Measurements from ENCODE around the gene DUSP6.
A peak's percentile ranks its signal among the peaks of the same experiment; 100 is the strongest.

Gene DUSP6

GRCh38 chr12:89316705-89317139, 35.6 kb downstream of the DUSP6 start:
- no peaks in the 10 kb centered on the region for H3K4me1 ChIP-seq
- no peaks in the 10 kb centered on the region for H3K27me3 ChIP-seq (ENCODE audit: control insufficient read depth, insufficient read depth, low read length)
- H3K9ac ChIP-seq = no peak overlapping the region
- no peak overlapping the region for H3K4me2 ChIP-seq (ENCODE audit: low read length)
- H3K27ac ChIP-seq = no peak overlapping the region
- H3K79me2 ChIP-seq = no peaks in the 10 kb centered on the region
- no peaks in the 10 kb centered on the region for H3K36me3 ChIP-seq (ENCODE audit: control insufficient read depth, insufficient read depth, low read length)
- H2AFZ ChIP-seq = peak overlapping the region; percentile 65
- H3K4me3 ChIP-seq (ENCODE audit: low read depth, low read length) = no peak overlapping the region
- TF ChIP-seq, protein P1, sequence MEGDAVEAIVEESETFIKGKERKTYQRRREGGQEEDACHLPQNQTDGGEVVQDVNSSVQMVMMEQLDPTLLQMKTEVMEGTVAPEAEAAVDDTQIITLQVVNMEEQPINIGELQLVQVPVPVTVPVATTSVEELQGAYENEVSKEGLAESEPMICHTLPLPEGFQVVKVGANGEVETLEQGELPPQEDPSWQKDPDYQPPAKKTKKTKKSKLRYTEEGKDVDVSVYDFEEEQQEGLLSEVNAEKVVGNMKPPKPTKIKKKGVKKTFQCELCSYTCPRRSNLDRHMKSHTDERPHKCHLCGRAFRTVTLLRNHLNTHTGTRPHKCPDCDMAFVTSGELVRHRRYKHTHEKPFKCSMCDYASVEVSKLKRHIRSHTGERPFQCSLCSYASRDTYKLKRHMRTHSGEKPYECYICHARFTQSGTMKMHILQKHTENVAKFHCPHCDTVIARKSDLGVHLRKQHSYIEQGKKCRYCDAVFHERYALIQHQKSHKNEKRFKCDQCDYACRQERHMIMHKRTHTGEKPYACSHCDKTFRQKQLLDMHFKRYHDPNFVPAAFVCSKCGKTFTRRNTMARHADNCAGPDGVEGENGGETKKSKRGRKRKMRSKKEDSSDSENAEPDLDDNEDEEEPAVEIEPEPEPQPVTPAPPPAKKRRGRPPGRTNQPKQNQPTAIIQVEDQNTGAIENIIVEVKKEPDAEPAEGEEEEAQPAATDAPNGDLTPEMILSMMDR (IDR thresholded peaks at IDR 0.05) = no peak
- H3K9me3 ChIP-seq (ENCODE audit: control insufficient read depth, low read length) = no peaks in the 10 kb centered on the region

DNA sequence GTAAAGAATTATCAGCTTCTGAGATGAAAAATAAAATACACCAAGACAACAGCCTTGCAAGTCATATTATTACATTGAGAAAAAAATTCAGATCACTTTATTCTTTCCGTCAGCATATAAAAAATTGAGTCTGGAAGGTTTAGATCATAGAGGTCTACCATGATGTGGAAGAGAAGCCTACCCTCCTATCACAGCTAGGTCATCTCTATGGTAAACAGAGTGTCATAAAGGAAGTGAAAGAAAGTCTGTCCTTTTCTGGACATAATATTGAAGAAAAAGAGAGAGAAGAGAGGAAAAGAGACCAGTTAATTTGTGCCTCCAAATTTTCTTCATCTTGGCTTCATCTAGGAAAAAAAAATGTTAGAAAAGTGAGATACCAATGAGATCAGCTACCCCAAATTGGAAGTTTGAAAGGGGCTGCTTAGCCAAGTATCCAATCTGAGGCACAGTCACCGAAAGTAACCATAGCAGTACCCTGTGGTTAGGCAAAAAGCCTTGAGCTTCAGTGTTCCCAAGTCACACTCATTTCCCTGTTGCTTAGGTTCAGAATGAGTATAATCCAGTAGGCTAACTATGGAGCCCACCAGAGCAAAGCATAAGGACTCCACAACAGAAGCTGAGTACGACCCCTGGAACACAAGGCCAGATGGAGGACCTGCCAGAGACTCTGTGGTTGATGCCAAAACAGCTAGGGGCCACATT, 38.1 kb downstream of the DUSP6 start:
- Histone ChIP-seq H3K4me2 (ENCODE audit: low read length) (no peak overlapping the region), H3K4me1 (no peaks in the 10 kb centered on the region), H2AFZ (no peak overlapping the region), H3K4me3 (ENCODE audit: low read depth, low read length) (no peak overlapping the region), H3K27ac (no peak overlapping the region), H3K9ac (no peak overlapping the region), H3K36me3 (ENCODE audit: control insufficient read depth, insufficient read depth, low read length) (no peaks in the 10 kb centered on the region), H3K79me2 (no peaks in the 10 kb centered on the region), H3K27me3 (ENCODE audit: control insufficient read depth, insufficient read depth, low read length) (no peaks in the 10 kb centered on the region), H3K9me3 (ENCODE audit: control insufficient read depth, low read length) (no peaks in the 10 kb centered on the region)
- TF ChIP-seq, protein P1 (IDR thresholded peaks at IDR 0.05) = no peak

- Histone ChIP-seq H3K9ac (no peak overlapping the region), H3K36me3 (ENCODE audit: control insufficient read depth, insufficient read depth, low read length) (no peaks in the 10 kb centered on the region), H3K9me3 (ENCODE audit: control insufficient read depth, low read length) (no peaks in the 10 kb centered on the region), H3K4me1 (no peaks in the 10 kb centered on the region), H3K4me3 (ENCODE audit: low read depth, low read length) (no peak overlapping the region), H2AFZ (no peak overlapping the region), H3K27ac (no peak overlapping the region), H3K4me2 (ENCODE audit: low read length) (no peak overlapping the region), H3K27me3 (ENCODE audit: control insufficient read depth, insufficient read depth, low read length) (no peaks in the 10 kb centered on the region), H3K79me2 (no peaks in the 10 kb centered on the region)
- TF ChIP-seq, protein P1 (IDR thresholded peaks at IDR 0.05) = no peak
These were observed 40.5 kb downstream of the DUSP6 start for GRCh38 chr12:89311703-89312293.

- no peak overlapping the region for H3K27ac ChIP-seq
- TF ChIP-seq, protein P1 (IDR thresholded peaks at IDR 0.05) = no peak
These were observed 42.5 kb downstream of the DUSP6 start for GRCh38 chr12:89309815-89310214.

DNA sequence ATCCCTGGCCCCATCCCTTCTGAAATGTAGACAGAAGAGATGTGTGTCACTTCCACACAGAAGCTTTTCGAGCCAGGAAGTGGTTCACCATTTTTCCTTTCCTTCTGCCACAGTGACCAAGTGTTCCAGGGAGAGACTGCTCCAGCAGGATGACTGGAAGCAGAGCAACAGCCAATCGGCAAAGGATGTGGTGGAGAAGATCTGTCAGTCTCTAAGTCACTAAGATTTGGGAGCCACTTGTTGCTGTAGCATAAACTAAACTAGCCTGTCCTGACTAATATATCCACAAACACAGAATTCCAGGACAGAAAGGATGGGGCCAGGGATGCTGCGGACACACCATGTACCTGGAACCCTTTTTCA, 42.9 kb downstream of the DUSP6 start:
- no peaks in the 10 kb centered on the region for H3K27me3 ChIP-seq (ENCODE audit: control insufficient read depth, insufficient read depth, low read length)
- H3K27ac ChIP-seq = no peak overlapping the region

More at GRCh38 chr12:89309815-89310214, 42.5 kb downstream of the DUSP6 start:
- H3K27me3 ChIP-seq (ENCODE audit: control insufficient read depth, insufficient read depth, low read length) = no peaks in the 10 kb centered on the region
- H3K36me3 ChIP-seq (ENCODE audit: control insufficient read depth, insufficient read depth, low read length) = no peaks in the 10 kb centered on the region
- H3K4me1 ChIP-seq = no peaks in the 10 kb centered on the region
- H3K9ac ChIP-seq = no peak overlapping the region
- no peaks in the 10 kb centered on the region for H3K9me3 ChIP-seq (ENCODE audit: control insufficient read depth, low read length)
- H3K79me2 ChIP-seq = no peaks in the 10 kb centered on the region
- H2AFZ ChIP-seq = peak overlapping the region; percentile 34
- no peak overlapping the region for H3K4me3 ChIP-seq (ENCODE audit: low read depth, low read length)
- H3K4me2 ChIP-seq (ENCODE audit: low read length) = no peak overlapping the region

More for the DNA sequence above, 42.9 kb downstream of the DUSP6 start:
- Histone ChIP-seq H3K36me3 (ENCODE audit: control insufficient read depth, insufficient read depth, low read length) (no peaks in the 10 kb centered on the region), H3K79me2 (no peaks in the 10 kb centered on the region), H3K9ac (no peak overlapping the region), H2AFZ (no peak overlapping the region), H3K9me3 (ENCODE audit: control insufficient read depth, low read length) (no peaks in the 10 kb centered on the region), H3K4me3 (ENCODE audit: low read depth, low read length) (no peak overlapping the region), H3K4me2 (ENCODE audit: low read length) (no peak overlapping the region), H3K4me1 (no peaks in the 10 kb centered on the region)
- TF ChIP-seq, protein P1 (IDR thresholded peaks at IDR 0.05) = no peak

All from parathyroid adenoma (tissue), 2 donors.